Measurements from ENCODE around the gene GPRC5C.
"Not testable (repeated sequence)": the region's sequence is repeated elsewhere in the genome, so short reads cannot be mapped to it uniquely, and the experiment has no call there.

Gene GPRC5C

DNA sequence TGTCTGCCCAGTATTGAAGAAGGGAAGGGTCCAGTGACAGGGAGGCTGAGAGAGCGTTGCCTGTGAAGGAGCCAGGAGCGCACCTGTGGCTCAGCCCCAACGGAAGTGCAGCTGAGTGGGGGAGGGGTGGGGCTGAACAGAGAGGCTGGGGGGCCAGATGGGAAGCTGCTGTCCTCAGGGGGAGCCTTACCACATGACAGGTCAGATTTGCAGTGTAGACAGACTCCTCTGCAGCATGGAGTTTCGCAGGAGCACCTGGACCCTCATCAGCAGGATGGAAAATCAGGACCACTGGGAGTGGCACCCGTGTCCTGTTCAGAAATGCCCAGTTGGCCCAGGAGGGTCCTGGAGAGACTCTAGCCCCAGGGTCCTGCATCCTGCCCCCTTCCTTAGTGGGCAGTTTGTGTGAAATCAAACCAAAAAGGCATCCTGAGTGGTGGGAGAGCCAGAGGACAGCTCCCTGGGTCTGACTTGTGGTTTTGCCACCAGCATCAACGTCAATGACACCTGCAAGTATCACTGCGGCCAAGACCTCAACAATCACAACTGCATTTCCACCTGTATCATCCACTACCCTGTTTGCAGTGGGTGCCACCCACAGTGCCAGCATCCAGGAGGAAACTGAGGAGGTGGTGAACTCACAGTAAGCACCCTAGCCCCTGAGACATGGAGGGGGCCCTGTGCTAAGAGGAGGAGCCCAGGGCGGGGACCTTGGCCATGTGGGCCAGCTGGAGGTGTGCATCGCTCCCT lies 42.3 kb downstream of the GPRC5C start:
- DNase-seq (ENCODE audit: low spot score): no peak

DNA sequence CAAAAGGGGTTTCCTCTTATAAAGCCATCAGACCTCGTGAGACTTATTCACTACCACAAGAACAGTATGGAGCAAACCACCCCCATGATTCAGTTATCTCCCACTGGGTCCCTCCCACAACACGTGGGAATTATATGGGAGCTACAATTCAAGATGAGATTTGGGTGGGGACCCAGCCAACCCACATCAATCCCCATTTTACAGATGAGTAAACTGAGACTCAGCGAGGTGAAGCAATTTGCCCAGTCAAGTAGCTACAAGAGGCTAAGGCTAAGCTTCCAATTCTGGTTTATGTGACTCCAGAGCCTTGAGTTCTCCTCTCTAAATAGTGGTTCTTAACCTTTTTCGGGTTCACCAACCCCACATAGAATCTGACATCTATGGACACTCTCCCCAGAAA lies 43.3 kb downstream of the GPRC5C start:
- no peak for DNase-seq (ENCODE audit: low spot score)

DNA sequence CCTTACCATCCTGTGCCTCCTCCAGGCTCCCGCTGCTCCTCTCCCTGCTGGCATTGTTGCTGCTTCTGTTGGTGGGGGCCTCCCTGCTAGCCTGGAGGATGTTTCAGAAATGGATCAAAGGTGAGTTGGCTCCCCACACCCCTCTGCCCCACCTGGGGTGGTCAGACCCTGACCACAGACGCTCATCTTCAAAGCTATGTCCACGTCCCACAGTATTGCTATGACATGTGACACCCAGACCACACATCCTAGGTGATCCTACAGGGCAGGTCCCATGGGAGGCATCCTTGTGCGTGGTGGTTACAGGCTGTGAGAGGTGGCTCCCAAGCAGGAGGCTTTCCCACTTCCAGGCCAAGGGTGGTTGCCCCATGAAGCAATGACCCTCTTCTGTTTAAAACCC lies 45.5 kb downstream of the GPRC5C start:
- no peak for DNase-seq (ENCODE audit: low spot score)

DNA sequence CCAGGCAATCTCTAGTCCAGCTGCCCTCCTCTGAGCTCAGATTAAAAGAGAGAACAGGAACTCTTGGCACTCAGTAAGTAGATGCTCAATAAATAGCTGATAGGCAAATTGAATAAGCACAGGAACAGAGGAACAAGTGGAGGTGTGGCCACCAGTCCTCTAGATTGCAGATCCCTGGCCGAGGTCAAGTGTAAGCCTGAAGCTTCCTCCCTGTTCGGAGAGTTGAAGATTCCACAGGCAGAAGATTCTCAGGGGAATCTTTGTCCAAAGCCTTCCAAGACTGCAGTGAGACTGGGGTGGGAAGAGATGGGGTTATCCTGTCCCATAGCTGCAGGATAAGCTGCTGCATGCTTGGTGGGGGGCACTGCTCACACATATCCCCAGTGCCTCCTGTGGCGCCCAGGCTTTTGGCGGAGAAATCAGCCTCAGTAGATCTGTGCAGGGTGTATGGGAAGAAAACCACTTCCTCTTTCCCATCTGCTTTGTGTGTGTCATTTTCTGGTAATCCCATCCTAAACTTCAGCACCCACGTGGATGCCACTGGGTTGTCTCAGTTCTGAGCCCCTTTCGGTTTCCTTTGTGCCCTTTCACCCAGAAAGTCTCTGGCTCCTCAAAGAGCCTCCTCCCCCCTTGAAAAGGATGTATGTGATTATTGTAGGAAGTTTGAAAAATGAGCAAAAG lies 46.7 kb downstream of the GPRC5C start:
- DNase-seq (ENCODE audit: low spot score): peak; percentile 28

DNA sequence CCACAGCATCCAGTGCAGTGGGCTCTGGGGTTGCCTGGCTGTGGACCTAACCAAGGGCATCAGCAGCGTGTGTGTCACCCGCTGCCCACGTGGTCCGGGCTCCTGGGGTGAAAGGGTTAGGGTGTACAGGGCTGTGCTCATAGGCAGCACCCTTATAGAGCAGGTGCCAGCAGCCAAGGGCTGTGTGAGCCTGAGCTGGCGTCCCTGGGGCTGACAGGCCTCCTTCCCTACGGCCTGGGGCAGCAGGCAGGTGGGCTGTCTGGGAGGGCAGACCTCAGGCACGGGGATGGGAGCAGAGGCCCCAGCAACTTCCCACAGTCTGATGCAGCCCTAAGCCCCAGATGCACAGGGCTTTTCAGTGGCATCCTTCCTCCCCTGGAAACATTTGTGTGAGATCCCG lies 48.4 kb downstream of the GPRC5C start:
- no peak for DNase-seq (ENCODE audit: low spot score)

DNA sequence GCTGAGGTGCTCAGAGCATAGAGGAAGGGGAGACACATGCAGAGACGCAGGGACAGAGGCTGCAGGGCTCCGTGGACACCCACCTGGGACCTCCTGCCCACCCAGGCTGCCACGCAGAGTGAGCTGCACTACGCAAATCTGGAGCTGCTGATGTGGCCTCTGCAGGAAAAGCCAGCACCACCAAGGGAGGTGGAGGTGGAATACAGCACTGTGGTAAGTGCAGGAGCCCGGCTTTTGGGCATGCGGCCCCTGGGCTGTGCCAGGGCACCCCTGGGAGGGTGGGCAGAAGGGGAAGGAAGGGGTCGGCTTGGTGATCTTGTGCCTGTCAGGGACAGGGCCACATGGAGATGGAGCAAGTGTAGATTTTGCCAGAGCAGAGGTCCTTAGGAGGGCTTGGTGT lies 49.7 kb downstream of the GPRC5C start:
- no peak for DNase-seq (ENCODE audit: low spot score)

DNA sequence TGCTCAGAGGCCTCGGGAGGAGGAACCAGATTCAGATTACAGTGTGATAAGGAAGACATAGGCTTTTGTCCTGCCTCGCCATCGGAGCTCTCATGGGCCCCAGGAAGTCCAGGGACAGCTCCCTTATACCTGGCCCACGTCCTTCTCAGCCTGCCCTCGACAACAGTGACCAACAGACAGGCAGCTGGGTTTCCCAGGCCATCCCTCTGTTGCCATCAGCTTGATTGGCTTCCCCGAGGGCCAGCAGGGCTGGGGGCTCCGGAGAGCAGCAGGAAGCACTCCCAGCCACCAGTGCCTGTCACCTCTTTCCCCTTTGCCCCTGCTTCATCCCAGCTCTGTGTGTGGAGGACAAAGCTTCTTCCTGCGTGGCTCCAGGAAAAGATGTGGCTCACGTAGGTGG lies 52.2 kb downstream of the GPRC5C start:
- DNase-seq (ENCODE audit: low spot score): no peak

DNA sequence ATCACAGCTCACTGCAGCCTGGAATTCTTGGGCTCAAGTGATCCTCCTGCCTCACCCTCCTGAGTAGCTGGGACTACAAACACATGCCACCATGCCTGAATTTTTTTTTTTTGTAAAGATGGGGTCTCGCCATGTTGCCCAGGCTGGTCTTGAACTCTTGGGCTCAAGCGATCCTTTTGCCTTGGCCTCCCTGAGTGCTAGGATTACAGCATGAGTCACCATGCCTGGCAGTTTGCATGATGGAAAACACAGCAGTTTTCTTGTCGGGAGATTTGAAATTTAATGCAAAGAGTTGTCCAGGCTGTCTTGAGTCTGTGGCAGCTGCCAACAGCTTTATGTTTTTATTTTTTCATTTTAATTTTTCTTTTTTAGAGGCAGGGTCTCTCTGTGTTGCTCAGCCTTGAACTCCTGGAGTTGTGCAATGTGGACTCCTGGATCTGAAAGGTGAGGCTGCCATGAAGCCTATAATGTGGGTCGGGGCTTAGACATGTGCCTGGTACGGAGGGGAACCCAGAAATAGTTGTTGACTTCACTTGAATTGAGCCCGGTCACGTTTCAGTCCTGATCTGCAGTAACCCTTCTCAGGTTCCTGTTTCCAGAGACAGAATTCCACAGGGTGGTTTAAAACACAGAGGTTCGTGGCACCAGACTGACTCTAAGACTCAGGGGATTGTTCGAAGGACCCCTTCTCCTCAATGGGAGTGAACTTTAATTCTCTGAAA lies 53.3 kb downstream of the GPRC5C start:
- DNase-seq (ENCODE audit: low spot score): no peak

DNA sequence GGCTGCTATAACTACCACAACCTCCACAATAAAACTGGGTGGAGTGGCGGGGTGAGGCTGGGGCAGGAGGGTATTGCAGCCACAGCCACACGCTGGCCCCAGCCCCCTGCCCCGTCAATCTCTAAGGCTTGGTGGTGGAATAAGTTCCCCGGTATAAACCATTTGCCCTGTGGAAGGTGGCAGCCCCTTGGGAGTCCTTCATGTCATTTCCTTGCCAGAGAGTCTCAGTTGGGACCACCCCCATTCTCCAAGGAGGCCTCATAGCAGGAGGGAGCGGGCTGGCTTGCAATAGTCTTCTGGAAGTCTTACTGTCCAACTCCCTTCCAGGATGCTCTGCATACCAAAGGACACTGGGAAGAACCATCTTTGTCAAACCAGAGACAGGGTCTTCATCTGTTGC lies 54.0 kb downstream of the GPRC5C start:
- no peak for DNase-seq (ENCODE audit: low spot score)

DNA sequence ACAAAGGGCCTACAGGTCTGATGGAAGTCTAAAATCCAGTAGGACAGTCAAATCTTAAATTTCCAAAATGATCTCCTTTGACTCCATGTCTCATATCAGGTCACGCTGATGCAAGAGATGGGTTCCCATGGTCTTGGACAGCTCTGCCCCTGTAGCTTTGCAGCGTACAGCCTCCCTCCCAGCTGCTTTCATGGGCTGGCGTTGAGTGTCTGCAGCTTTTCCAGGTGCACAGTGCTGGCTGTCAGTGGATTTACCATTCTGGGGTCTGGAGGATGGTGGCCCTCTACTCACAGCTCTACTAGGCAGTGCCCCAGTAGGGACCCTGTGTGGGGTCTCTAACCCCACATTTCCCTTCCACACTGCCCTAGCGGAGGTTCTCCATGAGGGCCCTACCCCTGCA lies 56.4 kb downstream of the GPRC5C start:
- not testable (repeated sequence) for DNase-seq (ENCODE audit: low spot score)

DNA sequence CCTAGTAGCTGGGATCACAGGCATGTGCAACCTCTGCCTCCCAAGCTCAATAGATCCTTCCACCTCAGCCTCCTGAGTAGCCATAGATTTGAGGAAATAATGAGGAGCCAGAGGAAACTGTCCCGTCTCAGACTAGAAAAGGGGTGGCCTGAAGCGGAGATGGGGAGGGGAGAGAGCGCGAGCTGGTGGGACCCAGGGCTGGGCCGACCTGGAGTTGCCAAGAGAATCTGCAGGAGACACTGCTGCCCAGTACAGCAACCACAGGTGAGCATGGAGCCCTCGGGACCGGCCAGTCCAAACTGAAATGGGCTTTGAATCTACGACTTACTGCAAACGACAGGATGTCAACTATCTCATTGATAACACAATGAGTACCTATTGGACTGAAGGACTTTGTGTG lies 58.8 kb downstream of the GPRC5C start:
- DNase-seq (ENCODE audit: low spot score): no peak

DNA sequence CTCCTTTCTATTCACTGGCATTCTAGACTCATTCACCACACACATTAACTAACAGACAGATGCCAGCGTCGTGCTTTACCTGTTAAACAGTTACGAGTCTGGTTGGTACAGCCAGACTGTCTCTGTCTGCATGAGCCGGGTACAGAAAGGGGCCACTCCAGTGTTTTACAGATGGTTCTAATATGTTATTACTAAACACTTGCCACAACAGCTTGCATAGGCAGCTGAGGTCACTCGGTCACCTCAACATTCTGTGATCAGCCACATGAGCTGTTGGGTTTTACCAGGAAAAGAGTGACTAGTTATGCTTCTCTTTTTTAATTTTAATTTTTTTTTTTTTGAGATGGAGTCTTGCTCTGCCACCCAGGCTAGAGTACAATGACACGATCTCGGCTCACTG lies 59.7 kb downstream of the GPRC5C start:
- DNase-seq (ENCODE audit: low spot score): no peak

DNA sequence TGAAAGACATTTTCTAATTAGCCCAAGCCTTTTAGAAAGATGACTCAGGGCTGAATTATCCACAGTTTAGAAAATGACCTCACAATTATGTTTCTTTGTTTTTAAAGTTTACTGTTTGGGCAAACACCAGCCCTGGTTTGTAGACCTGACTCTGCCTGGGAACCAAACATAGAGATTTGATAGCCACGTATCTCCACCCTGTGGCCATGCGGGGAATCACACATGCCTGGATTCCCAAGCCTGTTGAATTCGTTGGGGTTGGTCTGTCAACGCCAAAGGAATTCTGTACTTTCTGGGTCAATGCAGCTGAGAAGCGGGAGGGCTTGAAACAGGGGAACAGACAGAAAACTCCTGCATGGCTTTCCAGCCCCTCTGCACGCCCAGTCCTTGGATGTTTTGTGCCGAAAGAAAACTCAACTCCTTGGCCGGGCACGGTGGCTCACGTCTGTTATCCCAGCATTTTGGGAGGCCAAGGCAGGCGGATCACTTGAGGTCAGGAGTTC lies 61.5 kb downstream of the GPRC5C start:
- peak; percentile 66 for DNase-seq (ENCODE audit: low spot score)

Data from NAMALWA (cell line).